Gastrocnemius medialis (tissue), 4 donors: Measurements from ENCODE around the gene INPP5D.

Source experiments
- CTCF ChIP-seq, 5 experiments: fragments of 450-650 bp in 3 of 5; fragments of 200-600 bp in 2 of 5; sonication (generic) in 2 of 5; IDR thresholded peaks in 4 of 5; conservative IDR thresholded peaks in 1 of 5; 1 replicate in 4 of 5; 2 replicates in 1 of 5; pipeline ENCODE4 v1.5.1; 2016 to 2019; ENCODE audit warnings: antibody characterized with exemption in 5 of 5, mild to moderate bottlenecking in 3 of 5, moderate library complexity in 3 of 5
- POLR2A ChIP-seq, 2 donors: fragments of 450-650 bp; IDR thresholded peaks; one replicate each; pipeline ENCODE4 v1.6.1; 2017; ENCODE audit warnings: antibody characterized with exemption in 2 of 2, mild to moderate bottlenecking in 2 of 2, moderate library complexity in 2 of 2

- TF ChIP-seq CTCF (IDR thresholded peaks at IDR 0.05 in 4 of 5, conservative IDR thresholded peaks at IDR 0.05 in 1 of 5): no peak
- no peak for TF ChIP-seq POLR2A (IDR thresholded peaks at IDR 0.05)
Observed at GRCh38 chr2:233143700-233144331, 83.7 kb downstream of the INPP5D start.
